ENCODE results near the gene SMIM17. TPM values are rescaled to one million over a fixed set of nuclear protein-coding genes. Genes with fewer than 3 reads are reported as not detected.

SMIM17 gene
- total RNA-seq, 1 experiment from 2014 or later: 0.28 TPM

- H4K8ac ChIP-seq (replicated peaks; ENCODE audit: insufficient read length, low read depth, low read length): no peak overlapping the region
- no CpG with 5 or more reads among the region's 3 CpGs for WGBS (ENCODE audit: extremely low coverage, insufficient read length, low lambda C conversion rate)
- H3K23ac ChIP-seq (ENCODE audit: insufficient read length, low read depth, low read length): no peak overlapping the region
- H3K27ac ChIP-seq (ENCODE audit: insufficient read length, low read depth, low read length): no peak overlapping the region
- H3K18ac ChIP-seq (ENCODE audit: insufficient read length, low read depth, low read length): no peak overlapping the region
- no peak overlapping the region for H2AFZ ChIP-seq (ENCODE audit: low read length)
- no peak overlapping the region for H3K9ac ChIP-seq (ENCODE audit: extremely low read depth, insufficient read length, low read length)
- H4K5ac ChIP-seq (ENCODE audit: insufficient read length, low read depth, low read length): no peak overlapping the region
- Mint-ChIP-seq H3K27ac (no peak overlapping the region), H3K4me3 (no peak overlapping the region; a peak in 1 of 5 replicates), H3K27me3 (ENCODE audit: low read depth) (no peaks in the 10 kb centered on the region; the same call in none of the 2 replicates), H3K4me1 (no peaks in the 10 kb centered on the region), H3K9me3 (peaks cover 85 to 95% of the 10 kb centered on the region in 2 experiments), H3K36me3 (ENCODE audit: insufficient read depth in 1 of 3, low read depth in 3 of 3) (peaks cover 13 to 24% (median 22%) of the 10 kb centered on the region in 3 experiments; a peak in 6 of 7 replicates)
- peaks cover 48% of the 10 kb centered on the region for H3K9me3 ChIP-seq (ENCODE audit: control insufficient read depth, low read depth, low read length)
- no peaks in the 10 kb centered on the region for H3K4me1 ChIP-seq (ENCODE audit: insufficient read depth, low read length)
- TF ChIP-seq CTCF (conservative IDR thresholded peaks at IDR 0.05): no peak
- no peak overlapping the region for H2BK120ac ChIP-seq (ENCODE audit: low read depth, low read length, poor library complexity, severe bottlenecking)
- no peaks in the 10 kb centered on the region for H3K79me2 ChIP-seq (ENCODE audit: insufficient read depth, low read length)
- no peak overlapping the region for H3K56ac ChIP-seq (ENCODE audit: insufficient read length, low read depth, low read length)
- no peak overlapping the region for H2BK12ac ChIP-seq (ENCODE audit: insufficient read length, low read depth, low read length)
- no peak overlapping the region for H3K4me2 ChIP-seq (ENCODE audit: insufficient read depth, insufficient read length, low read length)
- no peak overlapping the region for H3K14ac ChIP-seq (ENCODE audit: insufficient read depth, low read length)
- no peaks in the 10 kb centered on the region for H3K27me3 ChIP-seq (ENCODE audit: insufficient read depth, low read length)
- H3K23me2 ChIP-seq (ENCODE audit: insufficient read length, low read depth, low read length, poor library complexity, severe bottlenecking): no peaks in the 10 kb centered on the region
- no peaks in the 10 kb centered on the region for H3K79me1 ChIP-seq (ENCODE audit: insufficient read depth, low read depth, low read length, poor library complexity, severe bottlenecking)
- no peaks in the 10 kb centered on the region for H4K20me1 ChIP-seq (ENCODE audit: control insufficient read depth, insufficient read depth, insufficient read length)
- H3T11ph ChIP-seq (ENCODE audit: low read length): no peak overlapping the region
- no peak overlapping the region for H4K91ac ChIP-seq (ENCODE audit: insufficient read length, low read depth, low read length)
- H2BK20ac ChIP-seq (ENCODE audit: low read depth, low read length, poor library complexity, severe bottlenecking): no peak overlapping the region
- no peak for DNase-seq
- H2BK15ac ChIP-seq (ENCODE audit: low read depth, low read length): no peak overlapping the region
- H2AK5ac ChIP-seq (ENCODE audit: insufficient read length, low read length): no peak overlapping the region
- no peak overlapping the region for H3K4ac ChIP-seq (ENCODE audit: low read depth, low read length)
- H2BK5ac ChIP-seq (ENCODE audit: insufficient read length, low read length): no peak overlapping the region
Measured at GRCh38 chr19:56661248-56661647, 18.3 kb downstream of the SMIM17 start.
